Measurements from ENCODE around the gene KAT6B. TPM values are rescaled to one million over a fixed set of nuclear protein-coding genes. Genes with fewer than 3 reads are reported as not detected.

Gene KAT6B
- total and polyA plus RNA-seq, 8 donors: 3.7 to 109 (median 34.3) TPM

- Histone ChIP-seq H3K27me3 (no peaks in the 10 kb centered on the region), H3K9me3 (no peaks in the 10 kb centered on the region), H3K4me1 (peaks cover 12 to 63% (median 41%) of the 10 kb centered on the region in 4 donors), H3K36me3 (peaks cover 17 to 71% (median 56%) of the 10 kb centered on the region in 4 donors), H3K4me3 (no peak overlapping the region), H3K27ac (peak overlapping the region; percentile 68 to 79 (median 71))
- 21 to 49% (median 34%) methylated on average over 10 of the region's 10 CpGs for WGBS, 5 donors
- TF ChIP-seq EP300 (IDR thresholded peaks at IDR 0.05) (no peak), POLR2A (IDR thresholded peaks at IDR 0.05) (no peak), POLR2AphosphoS5 (IDR thresholded peaks at IDR 0.05) (peak in 1 of 3 donors; percentile 14)
- TF ChIP-seq, protein P1, sequence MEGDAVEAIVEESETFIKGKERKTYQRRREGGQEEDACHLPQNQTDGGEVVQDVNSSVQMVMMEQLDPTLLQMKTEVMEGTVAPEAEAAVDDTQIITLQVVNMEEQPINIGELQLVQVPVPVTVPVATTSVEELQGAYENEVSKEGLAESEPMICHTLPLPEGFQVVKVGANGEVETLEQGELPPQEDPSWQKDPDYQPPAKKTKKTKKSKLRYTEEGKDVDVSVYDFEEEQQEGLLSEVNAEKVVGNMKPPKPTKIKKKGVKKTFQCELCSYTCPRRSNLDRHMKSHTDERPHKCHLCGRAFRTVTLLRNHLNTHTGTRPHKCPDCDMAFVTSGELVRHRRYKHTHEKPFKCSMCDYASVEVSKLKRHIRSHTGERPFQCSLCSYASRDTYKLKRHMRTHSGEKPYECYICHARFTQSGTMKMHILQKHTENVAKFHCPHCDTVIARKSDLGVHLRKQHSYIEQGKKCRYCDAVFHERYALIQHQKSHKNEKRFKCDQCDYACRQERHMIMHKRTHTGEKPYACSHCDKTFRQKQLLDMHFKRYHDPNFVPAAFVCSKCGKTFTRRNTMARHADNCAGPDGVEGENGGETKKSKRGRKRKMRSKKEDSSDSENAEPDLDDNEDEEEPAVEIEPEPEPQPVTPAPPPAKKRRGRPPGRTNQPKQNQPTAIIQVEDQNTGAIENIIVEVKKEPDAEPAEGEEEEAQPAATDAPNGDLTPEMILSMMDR (IDR thresholded peaks at IDR 0.05): no peak
- peak; percentile 70 to 81 for DNase-seq
- intact Hi-C loops (cut with DNase I; ENCODE audit: low total_unique reads): loop anchor here (10.0 kb wide), 2 partner anchors 197 to 757 kb away; partner anchors contain the start of gene KAT6B
These were observed 195.2 kb downstream of the KAT6B start for GRCh38 chr10:75021379-75022249.

DNA sequence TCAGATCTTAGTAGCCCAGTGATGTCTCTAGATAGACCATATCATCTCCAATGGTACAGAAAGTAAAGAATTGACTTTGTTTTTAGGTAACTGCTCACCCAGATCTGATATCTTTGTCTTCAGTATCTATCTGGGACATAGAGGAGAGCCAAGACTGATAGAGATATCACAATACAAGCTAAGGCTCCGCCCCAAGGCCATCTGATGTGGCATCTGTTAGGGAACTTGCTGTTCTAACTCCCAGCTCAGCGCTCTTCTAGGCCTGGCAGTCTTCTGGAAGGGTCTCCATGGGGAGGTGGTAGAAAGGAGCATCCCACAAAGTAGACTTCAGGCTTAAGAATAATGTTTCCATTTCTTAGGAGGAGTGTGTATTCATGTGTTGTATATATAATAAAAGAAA is 196.7 kb downstream of the KAT6B start:
- peaks cover 12 to 63% (median 41%) of the 10 kb centered on the region in 4 donors for H3K4me1 ChIP-seq
- TF ChIP-seq POLR2A (IDR thresholded peaks at IDR 0.05): no peak
- TF ChIP-seq EP300 (IDR thresholded peaks at IDR 0.05): no peak
- no peak for TF ChIP-seq POLR2AphosphoS5 (IDR thresholded peaks at IDR 0.05)
- TF ChIP-seq, protein P1 (IDR thresholded peaks at IDR 0.05): no peak
- intact Hi-C loops (cut with DNase I; ENCODE audit: low total_unique reads): loop anchor here (10.0 kb wide), 2 partner anchors 198 to 758 kb away; partner anchors contain the start of gene KAT6B
- DNase-seq: no peak
- WGBS, 5 donors: 61 to 91% (median 82%) methylated on average over 2 of the region's 2 CpGs
- H3K36me3 ChIP-seq: peaks cover 23 to 79% (median 68%) of the 10 kb centered on the region in 4 donors
- H3K9me3 ChIP-seq: no peaks in the 10 kb centered on the region
- H3K4me3 ChIP-seq: no peak overlapping the region
- peak overlapping the region in 3 of 5 donors; percentile 26 to 71 (median 68) for H3K27ac ChIP-seq
- H3K27me3 ChIP-seq: no peaks in the 10 kb centered on the region

DNA sequence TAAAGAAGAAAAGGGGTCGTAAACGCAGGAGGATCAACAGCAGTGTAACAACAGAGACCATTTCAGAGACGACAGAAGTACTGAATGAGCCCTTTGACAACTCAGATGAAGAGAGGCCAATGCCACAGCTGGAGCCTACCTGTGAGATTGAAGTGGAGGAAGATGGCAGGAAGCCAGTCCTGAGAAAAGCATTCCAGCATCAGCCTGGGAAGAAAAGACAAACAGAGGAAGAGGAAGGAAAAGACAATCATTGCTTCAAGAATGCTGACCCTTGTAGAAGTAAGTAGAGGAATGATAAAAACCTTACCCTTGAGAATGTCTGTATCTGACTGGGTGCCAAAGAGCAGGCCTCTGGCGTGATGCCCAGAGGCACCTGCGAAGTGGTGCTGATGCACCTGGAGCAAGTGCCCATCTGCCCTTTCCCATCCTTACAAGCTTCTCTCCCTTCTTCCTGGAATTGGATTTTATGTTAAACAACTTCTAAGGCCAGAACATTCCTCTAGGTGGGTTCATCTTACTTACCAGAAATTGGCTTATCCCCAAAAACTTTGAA is 198.6 kb downstream of the KAT6B start:
- DNase-seq: peak in 1 of 2 donors; percentile 38

GRCh38 chr10:75028049-75028448 is 201.6 kb downstream of the KAT6B start:
- TF ChIP-seq, protein P1 (IDR thresholded peaks at IDR 0.05): no peak
- TF ChIP-seq POLR2AphosphoS5 (IDR thresholded peaks at IDR 0.05): no peak
- no peak for TF ChIP-seq EP300 (IDR thresholded peaks at IDR 0.05)
- no peak for TF ChIP-seq POLR2A (IDR thresholded peaks at IDR 0.05)
- no peak for DNase-seq
- H3K4me3 ChIP-seq: no peak overlapping the region
- H3K36me3 ChIP-seq: peaks cover 34 to 81% (median 78%) of the 10 kb centered on the region in 4 donors
- H3K4me1 ChIP-seq: peaks cover 0 to 21% (median 10%) of the 10 kb centered on the region in 4 donors
- intact Hi-C loops (cut with DNase I; ENCODE audit: low total_unique reads): loop anchor here (10.0 kb wide), 2 partner anchors 203 to 763 kb away; partner anchors contain the start of gene KAT6B
- no peaks in the 10 kb centered on the region for H3K9me3 ChIP-seq
- no peaks in the 10 kb centered on the region for H3K27me3 ChIP-seq
- H3K27ac ChIP-seq: no peak overlapping the region

More for the DNA sequence above, 198.6 kb downstream of the KAT6B start:
- intact Hi-C loops (cut with DNase I; ENCODE audit: low total_unique reads): loop anchor here (10.0 kb wide), 2 partner anchors 200 to 760 kb away; partner anchors contain the start of gene KAT6B
- no peaks in the 10 kb centered on the region for H3K27me3 ChIP-seq
- no peak overlapping the region for H3K4me3 ChIP-seq
- H3K9me3 ChIP-seq: no peaks in the 10 kb centered on the region
- TF ChIP-seq EP300 (IDR thresholded peaks at IDR 0.05) (no peak), POLR2AphosphoS5 (IDR thresholded peaks at IDR 0.05) (no peak), POLR2A (IDR thresholded peaks at IDR 0.05) (no peak)
- TF ChIP-seq, protein P1 (IDR thresholded peaks at IDR 0.05): no peak
- H3K27ac ChIP-seq: no peak overlapping the region
- peaks cover 12 to 47% (median 32%) of the 10 kb centered on the region in 4 donors for H3K4me1 ChIP-seq
- 52 to 69% (median 58%) methylated on average over 5 of the region's 5 CpGs for WGBS, 5 donors
- H3K36me3 ChIP-seq: peaks cover 36 to 93% (median 85%) of the 10 kb centered on the region in 4 donors

All from stomach (tissue), 9 donors.